Posterior cingulate gyrus (tissue), 11 donors: ENCODE measurements around the gene CHCT1.
A peak's percentile ranks its signal among the peaks of the same experiment; 100 is the strongest.

Source experiments
- DNase-seq, 10 donors: peaks; one replicate each; pipeline versions ENCODE4 v3.0.0 to v3.0.0-alpha.2; 2020 to 2021; ENCODE audit warnings: mixed read lengths in 3 of 10
- intact Hi-C: fragments of 100-400 bp; cut with DNase I; formaldehyde crosslinking; loops from one replicate; pipeline ENCODE4 v1.15.1; 2023

The CHCT1 gene

GRCh38 chr17:60435244-60436167 lies 13.2 kb downstream of the CHCT1 start:
- peak in 8 of 10 donors; percentile 34 to 86 (median 70) for DNase-seq
- intact Hi-C loops, result loop anchor here (10.0 kb wide), 2 partner anchors 291 to 331 kb away; partner anchors contain the start of gene CA4

GRCh38 chr17:60436676-60437075 lies 14.4 kb downstream of the CHCT1 start:
- intact Hi-C loops, result loop anchor here (10.0 kb wide), 2 partner anchors 292 to 332 kb away; partner anchors contain the start of gene CA4

DNA sequence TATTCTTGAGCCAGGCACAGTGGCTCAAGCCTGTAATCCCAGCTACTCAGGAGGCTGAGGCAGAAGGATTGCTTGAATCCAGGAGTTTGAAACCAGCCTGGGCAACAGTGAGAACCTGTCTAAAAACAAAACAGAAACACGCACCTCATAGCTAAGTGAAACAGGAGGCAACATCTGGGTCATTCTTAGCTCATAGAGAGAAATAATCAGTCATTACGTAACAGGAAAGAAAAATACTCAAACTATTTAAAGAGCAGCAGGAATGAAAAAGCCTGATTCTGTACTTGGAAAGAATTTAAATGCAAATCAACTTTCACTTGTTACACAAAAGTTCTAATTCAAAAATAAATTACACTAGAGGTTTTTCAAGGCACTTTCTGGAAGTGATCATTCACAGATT lies 17.2 kb downstream of the CHCT1 start:
- DNase-seq, result no peak
- intact Hi-C loops, result loop anchor here (10.0 kb wide), 2 partner anchors 295 to 335 kb away; partner anchors contain the start of gene CA4

More at GRCh38 chr17:60436676-60437075, 14.4 kb downstream of the CHCT1 start:
- no peak for DNase-seq

GRCh38 chr17:60442271-60443173 lies 20.2 kb downstream of the CHCT1 start:
- intact Hi-C loops, result no loop called here
- DNase-seq, result no peak

DNA sequence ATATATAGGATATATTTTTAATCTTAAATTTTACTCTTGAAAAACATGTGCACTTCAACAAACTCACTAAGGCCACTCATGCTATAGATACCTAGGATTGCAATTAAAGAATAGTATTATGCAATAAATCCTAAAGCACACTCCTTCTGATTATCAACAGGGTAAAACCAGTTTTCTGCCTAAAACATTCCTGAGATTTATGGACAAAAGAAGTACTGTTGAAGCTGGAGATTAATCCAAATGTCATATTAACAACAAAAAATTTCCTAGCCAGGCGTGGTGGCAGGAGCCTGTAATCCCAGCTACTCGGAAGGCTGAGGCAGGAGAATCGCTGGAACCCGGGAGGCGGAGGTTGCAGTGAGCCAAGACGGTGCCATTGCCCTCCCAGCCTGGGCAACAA lies 21.4 kb downstream of the CHCT1 start:
- no peak for DNase-seq
- intact Hi-C loops, result no loop called here

- intact Hi-C loops, result no loop called here
- no peak for DNase-seq
These were observed 22.9 kb downstream of the CHCT1 start for GRCh38 chr17:60445144-60445543.

- DNase-seq, result no peak
- intact Hi-C loops, result no loop called here
These were observed 25.1 kb downstream of the CHCT1 start for GRCh38 chr17:60447375-60447774.

DNA sequence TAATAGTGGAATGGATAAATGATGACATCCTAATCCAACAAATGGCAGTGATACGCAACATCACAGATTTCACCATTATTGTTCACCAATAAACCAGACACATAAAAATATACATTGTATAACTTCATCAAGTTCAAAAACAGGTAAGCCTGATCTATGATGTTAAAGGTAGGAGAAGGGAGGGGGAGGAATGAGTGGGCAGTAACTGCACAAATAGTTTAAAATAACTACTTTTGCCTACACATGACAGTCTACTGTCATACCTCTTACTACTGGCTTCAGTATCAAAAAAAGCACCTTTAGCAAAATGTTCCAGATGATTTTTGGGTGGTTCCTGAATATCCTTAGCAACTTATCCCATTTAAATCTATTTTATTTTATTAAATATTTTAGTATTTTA lies 28.8 kb downstream of the CHCT1 start:
- intact Hi-C loops, result no loop called here
- DNase-seq, result no peak

GRCh38 chr17:60451965-60452364 lies 29.7 kb downstream of the CHCT1 start:
- no peak for DNase-seq
- intact Hi-C loops, result no loop called here

- DNase-seq, result no peak
- intact Hi-C loops, result no loop called here
These were observed 33.1 kb downstream of the CHCT1 start for GRCh38 chr17:60455378-60455777.

GRCh38 chr17:60457148-60457547 lies 34.9 kb downstream of the CHCT1 start:
- intact Hi-C loops, result no loop called here
- no peak for DNase-seq

- no peak for DNase-seq
- intact Hi-C loops, result no loop called here
These were observed 39.3 kb downstream of the CHCT1 start for GRCh38 chr17:60461584-60461983.

- no peak for DNase-seq
- intact Hi-C loops, result no loop called here
These were observed 41.0 kb downstream of the CHCT1 start for GRCh38 chr17:60463157-60463835.

GRCh38 chr17:60464343-60464742 lies 42.1 kb downstream of the CHCT1 start:
- intact Hi-C loops, result no loop called here
- no peak for DNase-seq

DNA sequence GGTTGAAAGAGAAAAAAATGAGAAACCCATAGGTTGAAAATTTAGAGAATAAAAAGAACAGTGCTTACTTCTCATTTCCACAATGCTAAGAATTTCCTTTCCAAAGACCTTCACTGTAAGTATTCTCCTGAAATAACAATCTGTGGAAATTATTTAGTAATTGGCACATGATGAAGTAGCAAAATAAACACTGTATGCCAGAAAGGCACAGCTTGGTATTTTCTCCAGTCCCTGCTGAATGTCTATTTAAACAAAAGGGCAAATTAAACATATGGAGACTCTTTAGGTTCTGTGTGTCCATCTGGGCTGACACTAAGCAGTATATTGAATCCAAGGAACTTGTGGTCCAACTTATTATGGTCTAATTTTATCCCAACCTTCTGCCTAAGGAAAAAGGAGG lies 46.1 kb downstream of the CHCT1 start:
- intact Hi-C loops, result no loop called here

DNA sequence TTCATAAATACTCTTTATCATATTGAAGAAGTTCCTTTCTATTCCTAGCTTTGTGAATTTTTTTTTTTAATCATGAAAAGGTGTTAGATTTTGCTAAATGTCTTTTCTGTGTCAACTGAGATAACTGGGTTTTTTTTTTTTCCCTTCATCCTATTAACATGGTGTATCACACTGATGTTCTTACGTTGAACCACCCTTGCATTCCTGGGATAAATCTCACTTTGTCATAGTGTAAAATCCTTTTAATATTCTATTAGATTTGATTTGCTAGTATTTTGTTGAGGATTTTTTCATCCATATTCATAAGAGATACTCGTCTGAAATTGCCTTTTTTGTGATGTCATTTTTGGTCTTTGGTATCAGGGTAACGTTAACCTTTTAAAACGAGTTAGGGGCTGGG lies 49.2 kb downstream of the CHCT1 start:
- no peak for DNase-seq
- intact Hi-C loops, result no loop called here

More for the DNA sequence above, 46.1 kb downstream of the CHCT1 start:
- no peak for DNase-seq

- DNase-seq, result no peak
- intact Hi-C loops, result no loop called here
These were observed 50.2 kb downstream of the CHCT1 start for GRCh38 chr17:60472449-60472848.

DNA sequence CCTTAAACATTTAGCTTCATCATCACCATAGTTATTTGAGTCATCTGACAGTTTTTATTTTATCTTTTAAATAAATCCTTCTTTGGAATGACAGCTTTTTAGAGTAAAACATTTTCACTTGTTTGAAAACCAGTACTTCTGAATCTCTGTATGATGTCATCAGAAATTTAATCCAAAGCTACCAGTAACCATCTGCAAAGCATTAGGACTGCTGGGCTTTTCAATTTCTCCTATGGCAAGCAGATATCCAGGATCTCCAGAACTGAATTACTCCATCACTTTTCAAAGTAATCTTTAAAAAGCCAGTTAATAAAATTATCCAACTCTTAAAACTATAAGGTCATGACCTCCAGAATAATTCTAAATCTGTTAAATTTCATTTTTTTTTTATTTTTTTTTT lies 51.5 kb downstream of the CHCT1 start:
- no peak for DNase-seq
- intact Hi-C loops, result no loop called here
